ENCODE measurements around the gene ZNF518B.

DNA sequence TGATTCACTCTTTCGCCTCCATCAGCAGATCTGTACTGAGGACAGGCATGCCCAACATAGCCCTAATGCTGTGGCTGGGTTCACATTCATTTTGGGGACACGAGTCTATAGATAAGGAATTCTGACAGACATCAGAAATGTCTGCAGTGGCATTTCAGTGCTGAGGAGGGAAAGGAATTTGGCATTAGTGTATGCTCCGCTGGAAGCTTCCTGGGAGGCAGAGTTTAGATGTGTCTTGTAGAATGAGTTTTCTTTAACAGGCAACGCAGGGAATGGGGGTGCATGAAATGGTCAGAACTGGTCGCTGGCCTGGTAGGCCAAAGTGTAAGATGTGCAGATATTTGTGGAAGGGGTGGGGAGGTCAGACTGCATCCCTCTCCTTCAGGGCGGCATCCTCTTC lies 43.5 kb upstream of the ZNF518B start:
- TF ChIP-seq POLR2AphosphoS5 (IDR thresholded peaks at IDR 0.05) (no peak), CTCF (IDR thresholded peaks at IDR 0.05) (no peak), POLR2A (IDR thresholded peaks at IDR 0.05) (no peak), EP300 (IDR thresholded peaks at IDR 0.05) (no peak)
